Gastroesophageal sphincter (tissue), 4 donors: Measurements from ENCODE around the gene TDG. TPM values are rescaled to one million over a fixed set of nuclear protein-coding genes. Genes with fewer than 3 reads are reported as not detected.

Source experiments
- ATAC-seq: fragments of 150-250 bp; one replicate; pipeline ENCODE4 v1.9.1; 2016; ENCODE audit warnings: mild to moderate bottlenecking, moderate library complexity
- H3K27ac ChIP-seq, 4 donors: fragments of 200-600 bp; sonication (generic) in 3 of 4; 1 replicate in 3 of 4; 2 replicates in 1 of 4; pipeline ENCODE4 v1.5.1; 2016 to 2019
- H3K27me3 ChIP-seq: fragments of 200-600 bp; sonication (generic); one replicate; pipeline ENCODE4 v1.5.1; 2019
- H3K36me3 ChIP-seq, 2 donors: fragments of 200-600 bp; sonication (generic); one replicate each; pipeline ENCODE4 v1.5.1; 2019; ENCODE audit warnings: control low read depth in 1 of 2
- H3K4me1 ChIP-seq, 3 donors: fragments of 200-600 bp; sonication (generic); 1 replicate in 2 of 3; 2 replicates in 1 of 3; pipeline ENCODE4 v1.5.1; 2016 to 2019; ENCODE audit warnings: control low read depth in 2 of 3
- H3K4me3 ChIP-seq, 2 donors: fragments of 200-600 bp; sonication (generic); one replicate each; pipeline ENCODE4 v1.5.1; 2019; ENCODE audit warnings: mild to moderate bottlenecking in 1 of 2, moderate library complexity in 1 of 2
- H3K9me3 ChIP-seq, 3 donors: fragments of 200-600 bp; sonication (generic); one replicate each; pipeline ENCODE4 v1.5.1; 2017 to 2019; ENCODE audit warnings: control low read depth in 2 of 3
- EP300 ChIP-seq: sonication (generic); formaldehyde crosslinking; IDR thresholded peaks from one replicate; pipeline ENCODE4 v1.6.1; 2017; ENCODE audit warnings: antibody characterized with exemption, mild to moderate bottlenecking
- POLR2A ChIP-seq, 2 donors: fragments of 450-650 bp; IDR thresholded peaks; one replicate each; pipeline ENCODE4 v1.6.1; 2017; ENCODE audit warnings: antibody characterized with exemption in 2 of 2, mild to moderate bottlenecking in 2 of 2, moderate library complexity in 1 of 2
- POLR2AphosphoS5 ChIP-seq: sonication (generic); formaldehyde crosslinking; IDR thresholded peaks from one replicate; pipeline ENCODE4 v1.6.1; 2017; ENCODE audit warnings: antibody characterized with exemption
- WGBS, 2 donors: methylation state at CpG; one replicate each; pipeline ENCODE4 v1.1.5; 2018; ENCODE audit warnings: low coverage in 1 of 2; 5-methylcytosine and 5-hydroxymethylcytosine counted together
- total RNA-seq, 4 donors: library from RNA; depleted of rRNA; stranded (reverse); fragments of >200 nt; gene quantifications; one replicate each; pipeline ENCODE4 v1.1.0, GENCODE V29; 2016
- TF ChIP-seq, protein P1 (sequence below), 4 experiments: fragments of 200-600 bp in 2 of 4; fragments of 450-650 bp in 2 of 4; sonication (generic) in 1 of 4; IDR thresholded peaks; one replicate each; pipeline ENCODE4 v1.5.1; 2017 to 2019; ENCODE audit warnings: antibody characterized with exemption in 4 of 4, mild to moderate bottlenecking in 2 of 4, moderate library complexity in 2 of 4

The TDG gene
- total RNA-seq, 4 donors from 2014 or later = 12.5 to 30.4 (median 21.3) TPM

DNA sequence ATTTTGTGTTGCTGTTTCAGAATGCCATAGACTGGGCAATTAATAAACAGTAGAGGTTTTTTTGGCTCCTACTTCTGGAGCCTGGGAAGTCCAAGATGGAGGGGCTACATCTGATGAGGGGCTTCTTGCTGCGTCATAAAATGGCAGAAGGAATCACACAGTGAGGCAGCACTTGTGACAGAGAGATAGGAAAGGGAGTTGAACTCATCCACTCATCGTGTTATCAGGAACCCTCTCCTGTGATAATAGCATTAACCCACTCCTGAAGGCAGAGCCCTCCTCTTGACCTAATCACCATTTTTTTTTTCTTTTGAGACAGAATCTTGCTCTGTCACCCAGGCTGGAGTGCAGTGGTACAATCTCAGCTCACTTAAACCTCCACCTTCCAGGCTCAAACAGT, 9.7 kb downstream of the TDG start:
- Histone ChIP-seq H3K27me3 (no peaks in the 10 kb centered on the region), H3K27ac (no peak overlapping the region), H3K9me3 (no peaks in the 10 kb centered on the region), H3K36me3 (peaks cover 0 to 40% of the 10 kb centered on the region in 2 donors), H3K4me1 (peaks cover 0 to 25% (median 0%) of the 10 kb centered on the region in 3 donors), H3K4me3 (no peak overlapping the region)
- no peak for TF ChIP-seq POLR2A (IDR thresholded peaks at IDR 0.05)
- no peak for TF ChIP-seq EP300
- TF ChIP-seq, protein P1, sequence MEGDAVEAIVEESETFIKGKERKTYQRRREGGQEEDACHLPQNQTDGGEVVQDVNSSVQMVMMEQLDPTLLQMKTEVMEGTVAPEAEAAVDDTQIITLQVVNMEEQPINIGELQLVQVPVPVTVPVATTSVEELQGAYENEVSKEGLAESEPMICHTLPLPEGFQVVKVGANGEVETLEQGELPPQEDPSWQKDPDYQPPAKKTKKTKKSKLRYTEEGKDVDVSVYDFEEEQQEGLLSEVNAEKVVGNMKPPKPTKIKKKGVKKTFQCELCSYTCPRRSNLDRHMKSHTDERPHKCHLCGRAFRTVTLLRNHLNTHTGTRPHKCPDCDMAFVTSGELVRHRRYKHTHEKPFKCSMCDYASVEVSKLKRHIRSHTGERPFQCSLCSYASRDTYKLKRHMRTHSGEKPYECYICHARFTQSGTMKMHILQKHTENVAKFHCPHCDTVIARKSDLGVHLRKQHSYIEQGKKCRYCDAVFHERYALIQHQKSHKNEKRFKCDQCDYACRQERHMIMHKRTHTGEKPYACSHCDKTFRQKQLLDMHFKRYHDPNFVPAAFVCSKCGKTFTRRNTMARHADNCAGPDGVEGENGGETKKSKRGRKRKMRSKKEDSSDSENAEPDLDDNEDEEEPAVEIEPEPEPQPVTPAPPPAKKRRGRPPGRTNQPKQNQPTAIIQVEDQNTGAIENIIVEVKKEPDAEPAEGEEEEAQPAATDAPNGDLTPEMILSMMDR (IDR thresholded peaks at IDR 0.05) = no peak
- TF ChIP-seq POLR2AphosphoS5 = no peak
- 100% methylated on average over 1 of the region's 2 CpGs for WGBS, 2 donors
- ATAC-seq = no peak

DNA sequence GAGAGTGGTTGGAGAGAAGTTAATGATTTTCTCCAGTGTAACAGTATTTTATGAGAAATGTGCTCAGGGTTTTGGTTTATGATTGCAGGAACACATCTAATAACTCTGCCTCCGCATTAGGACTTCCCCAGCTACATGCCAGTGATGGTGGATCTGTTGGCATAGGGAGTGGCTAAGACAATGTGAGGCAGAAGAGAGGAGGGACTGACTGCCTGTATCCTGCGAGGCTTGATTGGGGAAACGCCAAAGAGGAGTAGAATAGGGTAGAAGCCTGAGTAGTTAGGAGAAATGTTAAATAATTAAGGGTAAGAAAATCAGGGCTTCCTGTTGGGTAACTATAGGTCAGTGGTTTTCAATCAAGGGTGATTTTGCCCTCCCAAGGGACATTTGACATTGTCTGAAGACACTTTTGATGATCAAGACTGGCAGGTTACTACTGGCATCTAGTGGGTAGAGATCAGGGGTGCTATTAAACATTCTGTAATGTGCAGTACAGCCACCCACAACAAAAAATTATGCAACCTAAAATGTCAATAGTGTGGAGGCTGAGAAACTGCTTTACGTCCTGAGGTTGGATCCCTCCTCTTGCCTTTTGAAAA, 12.8 kb downstream of the TDG start:
- WGBS, 2 donors = 91 to 95% methylated on average over 3 to 4 of the region's 4 CpGs
- ATAC-seq = no peak
- H3K27me3 ChIP-seq = no peaks in the 10 kb centered on the region
- H3K36me3 ChIP-seq = peaks cover 1 to 71% of the 10 kb centered on the region in 2 donors
- no peak overlapping the region for H3K27ac ChIP-seq
- TF ChIP-seq POLR2AphosphoS5 = no peak
- no peak for TF ChIP-seq POLR2A (IDR thresholded peaks at IDR 0.05)
- TF ChIP-seq, protein P1 (IDR thresholded peaks at IDR 0.05) = no peak
- TF ChIP-seq EP300 = no peak
- H3K4me3 ChIP-seq = no peak overlapping the region
- no peaks in the 10 kb centered on the region for H3K9me3 ChIP-seq
- peaks cover 0 to 6% (median 0%) of the 10 kb centered on the region in 3 donors for H3K4me1 ChIP-seq

DNA sequence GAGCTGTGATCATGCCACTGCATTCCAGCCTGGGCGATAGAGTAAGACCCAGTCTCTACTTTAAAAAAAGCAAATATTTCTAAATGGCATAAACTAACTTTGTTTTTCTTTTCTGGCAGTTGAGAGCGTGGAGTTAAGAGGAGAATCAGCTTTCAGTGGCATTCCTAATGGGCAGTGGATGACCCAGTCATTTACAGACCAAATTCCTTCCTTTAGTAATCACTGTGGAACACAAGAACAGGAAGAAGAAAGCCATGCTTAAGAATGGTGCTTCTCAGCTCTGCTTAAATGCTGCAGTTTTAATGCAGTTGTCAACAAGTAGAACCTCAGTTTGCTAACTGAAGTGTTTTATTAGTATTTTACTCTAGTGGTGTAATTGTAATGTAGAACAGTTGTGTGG, 21.2 kb downstream of the TDG start:
- WGBS, 2 donors = 62 to 88% methylated on average over 2 of the region's 2 CpGs
- Histone ChIP-seq H3K9me3 (no peaks in the 10 kb centered on the region), H3K36me3 (peaks cover 24 to 76% of the 10 kb centered on the region in 2 donors), H3K4me3 (no peak overlapping the region), H3K27ac (no peak overlapping the region), H3K4me1 (no peaks in the 10 kb centered on the region), H3K27me3 (no peaks in the 10 kb centered on the region)
- TF ChIP-seq POLR2A (IDR thresholded peaks at IDR 0.05) (no peak), EP300 (no peak), POLR2AphosphoS5 (no peak)
- TF ChIP-seq, protein P1 (IDR thresholded peaks at IDR 0.05) = no peak
- ATAC-seq = no peak

DNA sequence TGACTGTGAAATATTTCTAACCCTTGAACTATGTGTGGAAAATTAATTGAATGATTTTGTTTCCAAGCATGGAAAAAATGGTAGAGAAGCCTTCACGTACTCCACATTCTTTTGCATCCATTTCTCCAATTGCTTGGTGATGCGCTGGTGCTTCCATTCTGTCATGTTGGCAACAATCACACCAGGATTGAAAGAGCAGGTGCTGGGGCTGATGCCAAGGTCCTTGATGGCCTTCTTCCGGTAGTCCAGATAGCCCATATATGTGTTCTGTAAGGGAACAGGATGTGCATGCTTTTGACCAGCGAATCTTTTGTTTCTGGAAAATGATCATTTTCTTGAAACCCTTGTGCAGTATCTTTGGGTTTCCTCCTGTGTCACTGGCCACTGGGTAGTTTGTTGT, 28.6 kb downstream of the TDG start:
- TF ChIP-seq POLR2A (IDR thresholded peaks at IDR 0.05) (no peak), POLR2AphosphoS5 (no peak), EP300 (no peak)
- TF ChIP-seq, protein P1 (IDR thresholded peaks at IDR 0.05) = no peak
- Histone ChIP-seq H3K4me3 (no peak overlapping the region), H3K9me3 (no peaks in the 10 kb centered on the region), H3K27ac (no peak overlapping the region), H3K36me3 (peaks cover 0 to 15% of the 10 kb centered on the region in 2 donors), H3K27me3 (no peaks in the 10 kb centered on the region), H3K4me1 (no peaks in the 10 kb centered on the region)
- ATAC-seq = no peak
- 90% methylated on average over 4 of the region's 4 CpGs; no CpG with 5 or more reads in 1 of the 2 donors for WGBS, 2 donors

DNA sequence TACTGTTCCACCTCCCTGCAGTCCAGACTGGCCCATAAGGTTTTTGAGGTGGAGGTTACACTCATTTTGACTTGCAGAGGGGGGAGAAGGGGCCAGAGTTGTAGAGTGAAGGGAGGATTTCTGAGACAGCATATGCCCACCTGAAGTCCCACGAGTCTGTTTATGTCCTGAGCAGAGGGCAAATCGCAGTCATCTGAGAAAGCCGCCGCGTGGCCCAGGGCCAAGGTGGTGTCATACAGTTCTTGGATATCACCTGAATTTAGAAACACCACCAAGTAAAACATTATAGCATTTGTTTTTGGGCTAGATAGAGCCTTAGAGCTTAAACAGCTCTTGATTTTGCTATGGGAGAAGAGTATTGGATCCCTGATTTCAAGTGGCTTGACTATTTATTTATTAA, 30.9 kb downstream of the TDG start:
- no peak overlapping the region for H3K27ac ChIP-seq
- TF ChIP-seq EP300 (no peak), POLR2A (IDR thresholded peaks at IDR 0.05) (no peak), POLR2AphosphoS5 (no peak)
- TF ChIP-seq, protein P1 (IDR thresholded peaks at IDR 0.05) = no peak
- no peaks in the 10 kb centered on the region for H3K27me3 ChIP-seq
- no peak for ATAC-seq
- 67 to 75% methylated on average over 2 to 5 of the region's 5 CpGs for WGBS, 2 donors
- H3K4me3 ChIP-seq = no peak overlapping the region
- no peaks in the 10 kb centered on the region for H3K9me3 ChIP-seq
- H3K4me1 ChIP-seq = no peaks in the 10 kb centered on the region
- H3K36me3 ChIP-seq = no peaks in the 10 kb centered on the region
